Gastroesophageal sphincter (tissue), 3 donors: Measurements from ENCODE around the gene PLOD1.

Experiments
- CTCF ChIP-seq, 4 experiments: fragments of 200-600 bp in 2 of 4; fragments of 450-650 bp in 2 of 4; sonication (generic) in 1 of 4; IDR thresholded peaks; one replicate each; pipeline ENCODE4 v1.5.1; 2017 to 2019; ENCODE audit warnings: antibody characterized with exemption in 4 of 4, mild to moderate bottlenecking in 2 of 4, moderate library complexity in 2 of 4
- POLR2A ChIP-seq, 2 donors: fragments of 450-650 bp; IDR thresholded peaks; one replicate each; pipeline ENCODE4 v1.6.1; 2017; ENCODE audit warnings: antibody characterized with exemption in 2 of 2, mild to moderate bottlenecking in 2 of 2, moderate library complexity in 1 of 2

- TF ChIP-seq CTCF (IDR thresholded peaks at IDR 0.05) = no peak
- TF ChIP-seq POLR2A (IDR thresholded peaks at IDR 0.05) = no peak
Measured at GRCh38 chr1:11904978-11905377, 29.5 kb upstream of the PLOD1 start.
